Measurements from ENCODE around the gene PLN. TPM values are rescaled to one million over a fixed set of nuclear protein-coding genes. Genes with fewer than 3 reads are reported as not detected.

The PLN gene
- total and polyA plus RNA-seq, 9 of the 15 experiments (the other 6 are each of a cell fraction or from before 2014, with no cell fraction given): 0.03 to 0.30 (median 0.03) TPM; not detected in 6

DNA sequence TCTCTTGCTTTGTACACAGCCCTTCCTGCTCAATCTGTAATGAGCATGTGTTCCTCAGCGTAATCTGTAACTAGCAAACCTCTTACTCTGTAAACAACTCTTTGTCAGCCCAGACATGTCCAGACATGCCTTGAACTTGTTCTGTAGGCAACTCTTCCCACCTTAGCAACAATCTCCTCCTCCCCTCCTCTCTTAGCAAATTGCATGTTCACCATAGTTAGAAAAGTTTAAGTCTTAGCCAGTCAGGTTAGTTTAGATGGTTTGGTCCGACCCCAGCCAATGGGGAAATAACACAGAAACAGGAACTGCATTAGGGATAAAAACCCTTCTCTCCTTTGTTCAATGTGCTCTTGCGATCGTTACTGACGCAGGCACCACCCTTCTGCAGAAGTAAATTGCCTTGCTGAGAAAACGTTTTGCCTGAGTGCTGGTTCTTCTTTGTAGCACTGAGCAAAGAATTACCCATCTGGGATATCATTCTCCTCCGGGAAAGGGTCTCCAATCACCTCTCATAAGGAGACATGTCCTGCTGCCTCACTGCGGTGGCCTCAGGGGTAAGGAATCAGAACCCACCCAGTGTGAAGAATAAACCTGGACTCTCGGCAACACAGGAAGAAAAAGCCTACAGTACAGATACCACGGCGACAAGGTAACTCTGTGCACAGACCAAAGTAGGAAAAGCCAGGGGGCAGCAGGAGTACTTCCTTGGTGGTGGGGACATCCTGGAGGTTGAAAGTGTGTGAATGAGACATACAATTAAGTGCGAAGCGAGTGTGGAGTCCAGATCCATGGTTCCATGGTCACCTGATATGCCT is 26.2 kb downstream of the PLN start:
- 88% methylated on average over 13 of the region's 13 CpGs for WGBS (ENCODE audit: insufficient coverage, low coverage, missing lambda C conversion rate)
- no peak overlapping the region for H3K27ac ChIP-seq (ENCODE audit: extremely low read depth, low read depth, low read length)
- BruUV-seq (replicated peaks): no TSS peak
- TF ChIP-seq FOXA3 (CRISPR knock-in tag; conservative IDR thresholded peaks at IDR 0.05 in 1 of 2, IDR thresholded peaks at IDR 0.05 in 1 of 2) (peak in 1 of 2 experiments; percentile 58; a peak in 1 of 4 replicates), TRIM28 (IDR thresholded peaks at IDR 0.05) (peak; percentile 91), CBX3 (IDR thresholded peaks at IDR 0.05; ENCODE audit: borderline replicate concordance in 1 of 2, low read length in 2 of 2) (peak in 1 of 2 experiments; percentile 100; a peak in 2 of 3 replicates), SAFB2 (IDR thresholded peaks at IDR 0.05; ENCODE audit: borderline replicate concordance, low read depth, low read length, severe bottlenecking) (no peak), RREB1 (CRISPR knock-in tag; IDR thresholded peaks at IDR 0.05) (no peak), SMAD3 (CRISPR knock-in tag; conservative IDR thresholded peaks at IDR 0.05) (no peak), CBX1 (IDR thresholded peaks at IDR 0.05; ENCODE audit: low read depth) (peak; percentile 80; the same call in 1 of the 2 replicates), XRCC3 (IDR thresholded peaks at IDR 0.05) (peak; percentile 76), BRF2 (IDR thresholded peaks at IDR 0.05; ENCODE audit: borderline replicate concordance, insufficient read depth, insufficient read length) (no peak)
- TF ChIP-seq, protein P1, sequence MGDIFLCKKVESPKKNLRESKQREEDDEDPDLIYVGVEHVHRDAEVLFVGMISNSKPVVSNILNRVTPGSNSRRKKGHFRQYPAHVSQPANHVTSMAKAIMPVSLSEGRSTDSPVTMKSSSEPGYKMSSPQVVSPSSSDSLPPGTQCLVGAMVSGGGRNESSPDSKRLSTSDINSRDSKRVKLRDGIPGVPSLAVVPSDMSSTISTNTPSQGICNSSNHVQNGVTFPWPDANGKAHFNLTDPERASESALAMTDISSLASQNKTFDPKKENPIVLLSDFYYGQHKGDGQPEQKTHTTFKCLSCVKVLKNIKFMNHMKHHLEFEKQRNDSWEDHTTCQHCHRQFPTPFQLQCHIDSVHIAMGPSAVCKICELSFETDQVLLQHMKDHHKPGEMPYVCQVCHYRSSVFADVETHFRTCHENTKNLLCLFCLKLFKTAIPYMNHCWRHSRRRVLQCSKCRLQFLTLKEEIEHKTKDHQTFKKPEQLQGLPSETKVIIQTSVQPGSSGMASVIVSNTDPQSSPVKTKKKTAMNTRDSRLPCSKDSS (IDR thresholded peaks at IDR 0.05; ENCODE audit: low read depth, partially characterized antibody): peak; percentile 98
- TF ChIP-seq, protein P2, sequence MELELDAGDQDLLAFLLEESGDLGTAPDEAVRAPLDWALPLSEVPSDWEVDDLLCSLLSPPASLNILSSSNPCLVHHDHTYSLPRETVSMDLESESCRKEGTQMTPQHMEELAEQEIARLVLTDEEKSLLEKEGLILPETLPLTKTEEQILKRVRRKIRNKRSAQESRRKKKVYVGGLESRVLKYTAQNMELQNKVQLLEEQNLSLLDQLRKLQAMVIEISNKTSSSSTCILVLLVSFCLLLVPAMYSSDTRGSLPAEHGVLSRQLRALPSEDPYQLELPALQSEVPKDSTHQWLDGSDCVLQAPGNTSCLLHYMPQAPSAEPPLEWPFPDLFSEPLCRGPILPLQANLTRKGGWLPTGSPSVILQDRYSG (tag; conservative IDR thresholded peaks at IDR 0.05; ENCODE audit: low read depth): no peak

More for the DNA sequence above, 26.2 kb downstream of the PLN start:
- ChIA-PET POLR2A (no interaction called here), CTCF (ENCODE audit: low intra/inter-chr PET ratio) (no interaction called here)
- Histone ChIP-seq H3K4me2 (ENCODE audit: insufficient read depth, low read length) (no peak overlapping the region), H3K27me3 (ENCODE audit: control insufficient read depth in 2 of 2, insufficient read depth in 2 of 2, low read length in 2 of 2) (no peaks in the 10 kb centered on the region), H2AFZ (ENCODE audit: low read depth, low read length) (no peak overlapping the region), H3K79me2 (ENCODE audit: control insufficient read depth, insufficient read depth, low read length) (no peaks in the 10 kb centered on the region), H4K20me1 (replicated peaks; ENCODE audit: control insufficient read depth, insufficient read depth, low read length) (no peaks in the 10 kb centered on the region), H3K9ac (ENCODE audit: insufficient read depth in 1 of 2, low read depth in 2 of 2, low read length in 2 of 2) (no peak overlapping the region), H3K4me3 (no peak overlapping the region), H3K9me3 (replicated peaks; ENCODE audit: control insufficient read depth, insufficient read depth, low read depth, low read length) (peaks cover 12% of the 10 kb centered on the region), H3K36me3 (ENCODE audit: control insufficient read depth, insufficient read depth, low read length) (peaks cover 3% of the 10 kb centered on the region), H3K9me1 (ENCODE audit: control insufficient read depth, insufficient read depth, low read length) (no peaks in the 10 kb centered on the region), H3K4me1 (replicated peaks in 1 of 2; ENCODE audit: control insufficient read depth in 2 of 2, insufficient read depth in 2 of 2, low read length in 2 of 2) (no peaks in the 10 kb centered on the region)
- DNase-seq (ENCODE audit: extremely low read depth in 1 of 4, low spot score in 3 of 4) (no peak), FAIRE-seq (no peak), ATAC-seq (no peak)
- intact Hi-C loops (cut with micrococcal nuclease) (no loop called here), in situ Hi-C loops (cut with MboI) (no loop called here)
